ENCODE data around the gene MRPL20.

- no peak for TF ChIP-seq RAD21 (IDR thresholded peaks at IDR 0.05; ENCODE audit: low read depth)
- TF ChIP-seq EGR1 (IDR thresholded peaks at IDR 0.05): no peak
- no peak for TF ChIP-seq MAX (IDR thresholded peaks at IDR 0.05)
- TF ChIP-seq TAF1 (IDR thresholded peaks at IDR 0.05; ENCODE audit: low read depth): no peak
- TF ChIP-seq TEAD4 (IDR thresholded peaks at IDR 0.05): no peak
- TF ChIP-seq REST (IDR thresholded peaks at IDR 0.05; ENCODE audit: low read depth): no peak
- TF ChIP-seq, protein P1, sequence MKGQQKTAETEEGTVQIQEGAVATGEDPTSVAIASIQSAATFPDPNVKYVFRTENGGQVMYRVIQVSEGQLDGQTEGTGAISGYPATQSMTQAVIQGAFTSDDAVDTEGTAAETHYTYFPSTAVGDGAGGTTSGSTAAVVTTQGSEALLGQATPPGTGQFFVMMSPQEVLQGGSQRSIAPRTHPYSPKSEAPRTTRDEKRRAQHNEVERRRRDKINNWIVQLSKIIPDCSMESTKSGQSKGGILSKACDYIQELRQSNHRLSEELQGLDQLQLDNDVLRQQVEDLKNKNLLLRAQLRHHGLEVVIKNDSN (IDR thresholded peaks at IDR 0.05): no peak
- TF ChIP-seq CEBPB (IDR thresholded peaks at IDR 0.05): no peak
These were observed 14.2 kb upstream of the MRPL20 start, which contains the start of gene ANKRD65 for GRCh38 chr1:1421147-1421906.

Measured in Ishikawa (cell line).